Measurements from ENCODE around the gene MFSD11. TPM values are rescaled to one million over a fixed set of nuclear protein-coding genes. Genes with fewer than 3 reads are reported as not detected.

MFSD11 gene
- total and polyA plus RNA-seq, 2 donors (not counting 3 experiments of a cell fraction or from before 2014, with no cell fraction given) = 23.5 to 35.2 TPM

DNA sequence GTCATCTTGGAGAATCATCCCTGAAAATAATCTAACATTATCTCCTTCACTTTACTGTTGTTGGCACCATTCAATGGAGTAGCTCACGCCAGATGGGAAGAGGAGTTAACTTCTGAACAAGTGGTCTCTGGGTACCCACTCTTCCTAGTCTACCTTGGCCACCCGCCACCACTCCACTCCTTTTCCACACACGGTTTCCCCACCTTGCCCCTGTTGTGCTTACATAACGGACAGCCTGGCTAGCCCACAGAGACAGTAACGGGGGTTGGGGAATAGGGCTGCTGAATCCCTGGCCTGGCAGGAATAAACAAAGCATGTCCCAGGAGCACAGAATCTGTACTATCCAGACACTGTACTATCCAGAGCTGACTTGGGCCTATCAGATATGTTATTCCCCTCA, 23.6 kb upstream of the MFSD11 start:
- ChIA-PET CTCF (interaction anchor here (0.7 to 2.4 kb wide), 10 partner anchors 10 to 191 kb away, joined by 3 to 15 read pairs (median 4); partner anchors contain the start of genes JMJD6 and METTL23), POLR2A (no interaction called here)
- no peak overlapping the region for H2AFZ ChIP-seq (ENCODE audit: low read depth, low read length)
- no peak overlapping the region for H3K27ac ChIP-seq (ENCODE audit: insufficient read depth, low read depth, low read length)
- H3K27me3 ChIP-seq (ENCODE audit: control insufficient read depth in 2 of 2, insufficient read depth in 2 of 2, low read length in 2 of 2) = no peaks in the 10 kb centered on the region
- peaks cover 22% of the 10 kb centered on the region for H3K4me1 ChIP-seq (ENCODE audit: control insufficient read depth, extremely low read depth, insufficient read depth, low read length)
- intact Hi-C loops (cut with micrococcal nuclease) (loop anchor here (5.0 to 10.0 kb wide), 2 partner anchors 157 to 190 kb away; no protein-coding TSS in a partner anchor), dilution Hi-C loops (cut with MboI; ENCODE audit: extremely low pct_ligation_motif_present, low sequenced_read_pairs) (no loop called here)
- no peaks in the 10 kb centered on the region for H3K9me1 ChIP-seq (replicated peaks; ENCODE audit: control insufficient read depth, extremely low read depth, insufficient read depth, low read length)
- H3K9ac ChIP-seq (replicated peaks; ENCODE audit: extremely low read depth, insufficient read depth, low read length) = no peak overlapping the region
- H3K79me2 ChIP-seq (ENCODE audit: control insufficient read depth, insufficient read depth, low read length) = peaks cover 15% of the 10 kb centered on the region
- DNase-seq (ENCODE audit: low read depth, low spot score) (no peak), FAIRE-seq (no peak)
- BruUV-seq (replicated peaks) = no TSS peak
- no peak overlapping the region for H3K4me3 ChIP-seq (replicated peaks in 1 of 3; ENCODE audit: insufficient read depth in 1 of 3, low read depth in 1 of 3, low read length in 3 of 3)
- TF ChIP-seq, protein P1, sequence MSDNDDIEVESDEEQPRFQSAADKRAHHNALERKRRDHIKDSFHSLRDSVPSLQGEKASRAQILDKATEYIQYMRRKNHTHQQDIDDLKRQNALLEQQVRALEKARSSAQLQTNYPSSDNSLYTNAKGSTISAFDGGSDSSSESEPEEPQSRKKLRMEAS (IDR thresholded peaks at IDR 0.05; ENCODE audit: insufficient read depth, insufficient read length) = no peak
- no peak for TF ChIP-seq POLR2A (IDR thresholded peaks at IDR 0.05; ENCODE audit: low read depth, low read length)
- TF ChIP-seq JUN (IDR thresholded peaks at IDR 0.05; ENCODE audit: borderline replicate concordance, insufficient read depth, insufficient read length, low read depth) = no peak
- TF ChIP-seq GATA2 (IDR thresholded peaks at IDR 0.05; ENCODE audit: insufficient read depth, insufficient read length, low read depth, low read length) = no peak
- no peak for TF ChIP-seq EZH2 (IDR thresholded peaks at IDR 0.05; ENCODE audit: borderline replicate concordance, low read depth, low read length, severe bottlenecking)
- no peak for TF ChIP-seq CTCF (IDR thresholded peaks at IDR 0.05; ENCODE audit: extremely low read depth in 1 of 2, insufficient read depth in 1 of 2, low read depth in 1 of 2, low read length in 2 of 2)
- no peak for TF ChIP-seq MYC (IDR thresholded peaks at IDR 0.05; ENCODE audit: low read depth, low read length)
- H4K20me1 ChIP-seq (replicated peaks; ENCODE audit: control insufficient read depth, extremely low read depth, insufficient read depth, low read length) = no peaks in the 10 kb centered on the region
- peaks cover 16 to 22% of the 10 kb centered on the region in 2 experiments for H3K36me3 ChIP-seq (ENCODE audit: control insufficient read depth in 2 of 2, extremely low read depth in 1 of 2, insufficient read depth in 2 of 2, low read length in 2 of 2)
- H3K9me3 ChIP-seq (replicated peaks; ENCODE audit: control insufficient read depth, insufficient read depth, low read length) = no peaks in the 10 kb centered on the region
- H3K4me2 ChIP-seq (ENCODE audit: insufficient read depth, low read length) = no peak overlapping the region
